GM21717 (cell line): Measurements from ENCODE around the gene ING3.

Experiments
- ATAC-seq: cut with Tn5 transposase; IDR thresholded peaks from one replicate; pipeline ENCODE4 v1.9.1; 2021; ENCODE audit warnings: mild to moderate bottlenecking, moderate library complexity; ENCODE audit not compliant: unreplicated experiment

Gene ING3

DNA sequence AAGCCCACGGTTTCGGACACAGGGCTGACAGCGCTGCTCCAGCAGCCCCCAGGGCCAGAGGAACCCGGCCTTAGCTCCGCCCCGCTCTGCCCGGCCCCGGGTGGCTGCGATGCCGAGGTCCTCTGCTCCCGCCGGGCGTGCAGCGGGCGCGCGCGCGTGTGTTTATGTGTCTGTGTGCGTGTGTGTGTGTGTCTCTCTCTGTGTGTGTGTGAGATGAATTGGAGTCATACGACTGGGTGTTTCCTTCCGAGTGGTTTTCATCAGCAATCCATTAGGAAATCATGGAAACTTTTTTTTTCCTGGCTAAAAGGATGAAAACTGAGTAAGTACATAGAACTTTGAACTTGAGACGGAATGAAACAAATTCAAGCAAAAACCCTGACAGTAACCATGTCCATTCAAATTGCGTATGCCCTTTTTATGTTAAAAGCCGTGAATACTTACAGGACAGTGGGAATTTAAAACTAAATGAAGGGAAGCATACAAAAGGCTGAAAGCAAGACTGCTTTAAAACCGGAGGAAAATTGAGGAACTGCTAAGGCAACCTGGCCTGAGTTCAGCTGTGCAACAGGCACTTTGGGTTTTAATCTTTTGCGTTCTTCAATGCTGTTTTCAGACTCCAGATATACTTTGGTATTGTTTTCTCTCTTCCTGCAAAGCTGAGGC lies 38.1 kb downstream of the ING3 start, which contains the start of gene CPED1:
CPED1 (plus strand) TSS at position 121 of the 666 bp plus-strand sequence. CDS start 911 bp downstream, outside the sequence.
- peak; percentile 62 for ATAC-seq

DNA sequence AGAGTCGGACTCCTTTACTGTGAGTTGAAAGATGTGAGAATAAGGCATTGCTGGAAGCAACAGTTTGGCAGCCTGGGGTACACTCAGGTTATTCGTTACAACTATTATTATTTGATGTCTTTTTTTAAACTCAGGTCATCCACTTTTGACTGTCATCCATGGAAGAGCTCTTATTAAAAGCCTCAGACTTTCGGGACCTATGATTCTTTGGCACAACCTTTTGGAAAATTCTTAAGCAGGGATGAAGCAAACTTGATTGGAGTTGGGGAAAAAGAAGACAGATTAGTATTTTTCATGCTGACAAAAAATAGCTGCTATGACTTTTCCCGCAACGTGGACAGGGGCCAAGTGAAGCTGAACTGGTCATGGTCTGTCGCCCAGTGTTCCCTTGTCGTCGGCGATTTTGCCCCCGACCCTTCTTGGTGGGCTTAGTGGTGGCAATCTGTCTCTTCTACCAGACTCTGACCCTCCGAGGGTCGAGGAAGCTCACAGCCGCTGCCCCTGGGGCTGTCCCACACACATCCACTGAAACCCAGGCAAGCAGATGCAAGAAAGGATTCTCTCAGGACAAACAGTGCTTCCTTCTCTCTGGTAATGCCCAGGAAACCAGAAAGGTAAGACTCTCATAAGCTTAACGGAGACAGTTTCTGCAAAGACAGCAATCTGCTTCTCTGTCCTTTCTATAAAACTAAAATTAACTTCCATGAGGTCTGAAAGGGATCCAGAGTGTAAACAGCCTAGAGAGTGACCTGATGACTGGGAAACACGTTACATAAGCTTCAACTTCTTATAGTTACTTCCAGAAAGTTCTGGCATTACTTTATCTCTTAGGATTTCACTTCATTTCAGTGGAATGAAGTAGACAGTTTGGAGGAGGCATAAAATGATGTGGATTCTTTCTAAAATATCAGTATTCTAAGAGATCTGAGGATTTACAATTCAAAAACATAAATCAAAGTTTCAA lies 39.0 kb downstream of the ING3 start:
- ATAC-seq = no peak

DNA sequence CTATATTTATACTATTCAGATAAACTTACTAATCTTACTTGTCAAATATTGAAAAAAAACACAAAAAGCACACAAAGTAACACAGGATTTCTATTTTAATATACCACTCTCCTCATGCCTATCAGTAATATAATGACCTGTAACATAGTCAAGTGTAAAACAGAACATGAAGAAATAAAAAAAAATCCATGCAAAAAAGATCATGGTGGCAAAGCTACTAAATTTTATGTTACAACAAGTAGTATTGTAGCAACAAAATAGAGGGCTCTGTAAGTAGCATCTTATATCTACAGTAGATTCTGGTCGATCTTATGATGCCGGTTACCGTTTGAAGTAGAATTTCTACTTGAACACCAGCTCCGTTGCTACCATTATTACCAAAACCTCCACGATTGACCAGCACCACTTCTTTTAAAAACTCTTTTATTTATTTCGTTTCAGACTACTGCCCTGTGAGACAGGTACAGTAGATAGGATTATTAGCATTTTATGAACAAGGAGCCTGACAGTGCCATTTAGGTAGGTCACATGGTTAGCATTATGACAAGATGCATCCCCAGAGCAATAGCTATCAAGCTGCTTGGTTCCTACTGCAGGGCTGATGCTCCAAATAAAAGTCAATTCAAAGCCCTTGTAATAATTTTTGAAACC lies 40.0 kb downstream of the ING3 start:
- peak; percentile 10 for ATAC-seq

DNA sequence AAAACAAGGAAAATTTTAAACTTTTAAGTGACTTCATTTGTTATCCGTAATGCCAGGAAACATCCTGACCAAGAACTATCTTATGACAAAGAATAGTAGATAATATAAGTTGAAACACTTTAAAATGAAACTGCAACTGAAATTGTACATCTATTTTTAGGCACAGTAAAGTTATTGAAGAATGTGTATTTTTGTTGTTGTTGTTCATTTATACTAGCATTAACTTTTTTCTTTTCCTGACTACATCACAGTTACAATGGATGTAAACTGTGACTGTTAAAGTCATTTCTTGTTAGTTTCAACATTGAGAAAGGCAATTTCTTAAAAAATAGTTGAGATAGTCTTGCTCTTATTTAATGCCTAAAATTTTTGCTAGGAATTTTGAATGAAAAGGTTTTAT lies 40.6 kb downstream of the ING3 start:
- ATAC-seq = peak; percentile 43

DNA sequence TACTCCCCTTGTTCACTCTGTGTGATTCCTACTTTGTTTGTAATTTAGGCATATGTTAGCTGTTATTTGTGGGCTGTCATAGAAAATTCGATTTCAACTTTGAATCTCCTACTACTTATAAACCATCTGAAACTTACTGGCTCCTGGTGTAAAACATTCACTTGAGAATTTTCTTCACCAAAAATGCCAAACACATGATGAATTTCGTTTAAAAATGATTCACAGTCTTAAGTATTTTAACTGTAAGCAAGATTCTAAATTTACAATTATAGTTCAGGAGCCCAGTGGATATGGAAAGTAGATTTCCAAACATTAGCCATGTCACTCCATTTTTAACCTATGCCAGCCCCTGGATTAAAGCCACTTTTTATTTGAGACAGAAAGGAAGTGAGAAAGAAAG lies 41.0 kb downstream of the ING3 start:
- ATAC-seq = no peak

DNA sequence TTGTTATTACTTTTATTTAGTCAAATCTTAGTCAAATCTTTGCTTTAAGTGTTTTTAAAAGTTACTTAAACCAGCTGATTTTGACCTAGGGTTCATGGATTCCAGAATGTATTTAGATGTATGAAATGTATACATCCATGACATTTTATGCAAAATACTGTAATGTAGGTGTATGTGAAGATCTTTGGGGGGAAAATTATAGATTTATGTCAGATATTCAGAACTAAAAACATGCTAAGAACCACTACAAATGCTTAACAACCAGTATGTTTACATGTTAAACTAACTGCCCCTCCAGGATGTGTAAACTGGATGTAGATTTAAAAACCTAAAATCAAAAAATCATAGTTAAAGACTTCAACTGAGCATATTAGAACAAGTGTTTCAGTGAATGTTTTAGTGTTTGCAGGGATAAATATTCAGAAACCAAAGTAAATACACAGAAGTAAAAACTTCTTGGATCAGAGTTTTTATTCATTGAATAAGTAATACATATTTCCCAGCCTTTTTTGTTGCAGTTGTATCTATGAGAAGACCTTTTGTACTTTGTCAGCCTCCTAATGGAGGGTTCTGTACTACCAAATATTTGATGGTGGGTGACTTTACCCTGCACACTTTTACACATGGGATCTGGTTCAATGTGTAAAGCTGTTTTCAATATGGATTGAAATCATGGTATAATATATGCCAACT lies 41.8 kb downstream of the ING3 start:
- no peak for ATAC-seq

DNA sequence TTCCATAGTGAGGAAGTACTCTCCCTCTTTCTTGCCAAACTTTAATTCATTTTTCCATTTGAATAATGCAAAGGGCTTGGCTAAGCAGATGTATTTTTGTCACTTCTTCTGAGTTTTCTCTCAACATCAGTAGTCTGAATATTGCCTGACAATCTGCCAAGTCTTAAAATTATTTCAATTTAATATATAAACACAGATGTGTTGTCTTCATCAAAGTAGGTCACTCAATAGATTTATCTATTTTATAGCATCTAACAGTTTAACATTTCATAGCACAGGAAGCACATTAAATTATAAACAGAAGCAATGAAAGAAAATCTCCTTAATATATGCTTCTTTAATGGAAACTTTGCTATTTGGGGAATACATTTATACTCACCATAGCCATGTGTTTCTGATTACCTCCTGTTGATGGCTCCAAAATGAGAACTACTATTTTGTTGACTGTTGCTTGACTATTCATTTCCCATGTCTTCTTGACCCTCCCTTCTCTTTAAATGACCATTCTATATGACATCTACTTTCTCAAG lies 42.5 kb downstream of the ING3 start:
- ATAC-seq = no peak

DNA sequence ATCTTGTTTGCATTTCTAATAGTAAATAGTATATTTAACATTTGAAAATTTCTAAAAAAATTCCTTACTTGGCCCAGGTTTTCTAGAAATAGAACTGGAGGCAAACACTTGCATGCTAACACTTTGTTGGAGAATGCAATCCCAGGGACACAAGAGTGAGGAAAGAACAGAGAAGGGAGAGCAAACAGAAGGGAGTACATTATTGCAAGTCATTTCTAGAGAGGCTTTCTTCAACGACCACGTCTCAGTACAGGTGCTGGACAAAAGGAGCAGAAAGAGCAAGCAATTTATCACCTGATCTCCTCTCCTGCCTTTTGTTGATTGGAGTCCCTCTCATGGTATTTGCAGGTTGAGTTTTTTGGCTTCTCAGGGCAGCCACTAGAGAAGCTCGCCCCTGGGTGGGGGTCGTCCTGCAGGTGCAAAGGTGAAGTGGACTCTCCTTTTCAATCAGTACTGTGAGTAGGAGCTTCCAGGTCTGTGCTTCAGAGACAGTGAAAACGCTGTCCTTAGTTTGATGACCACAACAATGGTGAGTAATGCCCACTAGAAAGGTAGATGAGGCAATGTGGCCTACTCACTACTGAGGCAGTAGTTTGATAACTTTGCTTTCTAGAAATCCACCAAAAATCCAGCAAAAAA lies 43.1 kb downstream of the ING3 start:
- no peak for ATAC-seq

DNA sequence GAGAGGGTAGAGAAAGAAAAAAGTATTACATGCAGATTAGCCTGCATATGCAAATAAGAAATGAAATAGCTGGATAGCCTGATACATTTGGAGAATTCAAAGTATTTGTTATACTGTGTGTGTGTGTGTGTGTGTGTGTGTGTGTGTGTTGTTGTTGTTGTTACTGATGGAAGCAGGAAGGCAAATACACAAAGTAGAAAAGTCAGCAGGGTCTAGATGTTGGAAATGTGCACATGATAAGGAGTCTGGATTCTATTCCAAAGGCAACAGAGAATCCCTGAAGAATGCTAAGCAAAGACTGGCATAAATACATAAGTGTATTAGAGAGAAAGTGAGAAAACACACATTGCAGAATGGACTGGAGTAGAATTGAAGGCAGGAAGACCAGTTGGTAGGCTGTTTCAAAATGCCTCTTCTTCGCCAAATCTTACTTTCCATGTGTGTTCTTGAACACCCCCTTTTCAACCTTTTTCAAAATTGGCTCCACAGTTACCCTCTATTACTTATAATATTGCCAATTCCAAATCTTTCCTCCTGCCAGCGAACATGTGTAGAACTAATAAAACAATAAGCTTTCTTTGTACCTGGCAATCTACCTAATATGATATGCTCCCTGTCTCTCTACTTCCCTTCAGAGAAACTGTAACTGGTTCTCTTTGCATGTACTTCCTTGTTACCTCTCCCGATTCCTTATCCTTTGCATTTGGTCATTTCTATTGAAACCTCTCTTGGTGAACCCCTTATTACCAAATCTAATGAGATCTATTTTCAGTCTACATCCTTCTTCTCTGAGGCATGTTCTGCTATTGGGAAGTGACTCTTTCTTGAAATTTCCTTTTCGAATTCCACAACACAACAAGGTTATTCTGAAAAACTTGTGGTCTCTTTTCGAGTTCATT lies 44.2 kb downstream of the ING3 start:
- ATAC-seq = no peak

DNA sequence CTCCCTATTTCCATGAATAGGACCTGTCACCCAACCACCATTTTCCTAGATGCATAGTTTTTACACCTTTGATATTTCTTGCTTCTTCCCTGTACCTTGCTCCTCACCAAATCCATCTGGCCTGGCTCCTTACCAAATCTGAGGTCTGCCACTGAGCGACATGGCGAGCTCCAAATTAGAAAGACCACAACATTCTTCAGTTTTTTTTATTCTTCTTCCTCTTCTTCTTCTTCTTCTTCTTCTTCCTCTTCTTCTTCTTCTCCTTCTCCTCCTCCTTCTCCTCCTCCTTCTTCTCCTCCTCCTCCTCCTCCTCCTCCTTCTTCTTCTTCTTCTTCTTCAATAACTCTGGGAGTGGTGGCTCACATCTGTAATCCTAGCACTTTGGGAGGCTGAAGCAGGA lies 45.1 kb downstream of the ING3 start:
- no peak for ATAC-seq

DNA sequence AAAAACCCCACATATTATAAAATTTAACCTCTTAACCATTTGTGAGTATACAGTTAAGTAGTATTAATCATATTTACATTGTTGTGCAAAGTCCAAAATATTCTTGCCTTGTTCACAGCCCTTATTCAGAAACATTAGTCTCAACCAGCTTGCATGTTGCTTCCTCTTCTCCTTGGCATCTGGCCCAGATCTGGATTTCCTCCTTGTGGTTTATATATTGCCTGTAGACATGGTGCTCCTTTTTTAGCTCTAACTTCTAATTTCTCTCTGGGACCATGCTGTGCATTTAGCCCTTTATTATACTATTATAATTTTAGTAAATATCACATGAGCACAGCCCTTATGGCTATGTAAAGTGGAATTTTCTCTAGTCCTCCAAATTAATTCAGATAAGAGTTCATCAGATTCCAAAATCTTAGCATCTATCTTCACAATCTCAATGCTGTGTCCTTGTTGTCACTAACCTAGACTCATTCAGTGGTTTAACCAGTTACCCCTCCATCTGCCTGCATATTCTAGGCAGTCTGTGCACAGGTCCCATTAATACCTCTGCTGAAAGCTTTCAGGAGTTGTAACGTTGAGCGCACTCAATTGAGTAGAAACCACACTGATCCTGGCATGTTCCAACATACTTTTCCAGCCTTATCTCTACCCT lies 45.9 kb downstream of the ING3 start:
- no peak for ATAC-seq

DNA sequence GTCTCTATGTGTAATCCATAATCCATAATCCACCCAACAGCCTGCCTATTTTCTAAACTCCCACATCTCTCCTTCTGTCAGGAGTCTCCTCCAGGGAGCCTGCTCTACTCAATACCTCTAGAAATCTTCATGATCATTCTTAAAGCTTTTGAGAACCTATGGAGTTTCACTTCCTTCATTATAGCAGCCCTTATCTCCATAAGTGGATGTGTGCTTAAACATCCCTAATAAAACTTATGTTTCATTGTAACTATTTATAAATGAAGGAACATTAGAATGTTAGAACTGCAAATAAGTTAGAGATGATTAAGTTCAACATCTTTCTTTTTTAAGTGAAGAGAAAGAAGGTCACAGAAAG lies 46.4 kb downstream of the ING3 start:
- ATAC-seq = no peak

DNA sequence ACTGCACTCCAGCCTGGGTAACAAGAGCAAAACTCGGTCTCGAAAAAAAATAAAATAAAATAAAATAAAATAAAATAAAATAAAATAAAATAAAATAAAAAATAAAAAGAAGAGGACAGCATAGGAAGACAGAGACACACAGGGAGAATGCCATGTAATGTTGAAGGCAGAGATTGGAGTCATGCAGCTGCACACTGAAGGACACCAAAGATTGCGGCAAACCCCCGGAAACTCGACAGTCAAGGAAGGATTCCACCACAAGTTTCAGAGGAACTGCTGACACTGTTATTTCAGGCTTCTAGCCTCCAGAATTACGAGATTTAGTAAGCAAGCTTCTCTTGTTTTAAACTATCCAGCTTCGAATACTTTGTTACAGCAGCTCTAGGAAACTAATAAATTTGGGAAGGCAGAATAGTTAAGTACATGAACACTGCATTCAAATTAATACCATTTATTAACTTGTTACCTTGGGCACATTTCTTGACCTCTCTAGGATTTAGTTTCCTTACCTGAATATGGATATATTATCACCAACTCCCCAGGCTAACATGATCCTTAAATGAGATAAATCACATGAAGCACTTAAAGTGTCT lies 47.4 kb downstream of the ING3 start:
- no peak for ATAC-seq

DNA sequence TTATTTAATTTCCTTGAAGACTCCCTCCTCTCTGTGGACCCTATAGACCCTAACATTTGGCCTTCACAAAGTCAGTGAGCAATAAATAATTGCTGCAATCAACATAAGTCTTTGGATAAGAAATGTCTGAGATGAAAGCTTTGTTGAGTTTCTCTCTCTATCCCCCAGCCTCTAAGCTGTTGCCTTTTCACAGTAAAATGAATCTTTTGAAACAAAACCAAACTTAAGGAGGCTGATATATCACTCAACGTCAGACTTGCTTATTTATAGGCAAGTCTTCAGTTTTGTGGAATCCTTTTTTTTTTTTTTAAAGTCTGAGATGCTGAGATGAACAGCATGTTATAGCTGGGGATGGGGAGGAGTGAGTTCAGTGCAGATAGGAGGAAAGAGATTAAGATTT lies 47.9 kb downstream of the ING3 start:
- no peak for ATAC-seq

DNA sequence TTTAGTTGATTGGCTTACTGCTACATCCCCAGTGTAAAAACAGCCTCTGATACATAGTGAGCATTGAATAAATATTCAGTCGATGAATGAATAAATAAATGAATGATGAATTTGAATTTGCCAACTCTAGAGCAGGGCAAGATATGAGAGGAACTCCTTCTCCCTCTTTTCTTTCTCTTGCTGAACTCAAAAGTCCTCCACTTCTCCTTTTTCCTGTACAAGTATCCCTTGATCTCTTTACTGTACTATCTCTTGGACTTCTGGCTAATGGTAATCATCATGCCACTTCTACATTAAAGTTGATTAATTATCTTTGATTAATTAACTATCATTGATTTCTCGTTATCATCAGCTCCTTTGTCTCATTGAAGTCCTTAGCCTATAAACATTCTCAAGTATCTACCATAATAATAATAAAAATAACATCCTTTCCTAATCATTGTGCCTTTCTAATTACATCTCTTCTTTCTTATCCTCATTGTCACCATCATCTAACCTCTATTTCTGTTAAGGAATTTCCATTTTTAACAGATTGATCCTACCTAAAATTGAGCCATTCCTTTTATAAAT lies 48.5 kb downstream of the ING3 start:
- ATAC-seq = no peak

DNA sequence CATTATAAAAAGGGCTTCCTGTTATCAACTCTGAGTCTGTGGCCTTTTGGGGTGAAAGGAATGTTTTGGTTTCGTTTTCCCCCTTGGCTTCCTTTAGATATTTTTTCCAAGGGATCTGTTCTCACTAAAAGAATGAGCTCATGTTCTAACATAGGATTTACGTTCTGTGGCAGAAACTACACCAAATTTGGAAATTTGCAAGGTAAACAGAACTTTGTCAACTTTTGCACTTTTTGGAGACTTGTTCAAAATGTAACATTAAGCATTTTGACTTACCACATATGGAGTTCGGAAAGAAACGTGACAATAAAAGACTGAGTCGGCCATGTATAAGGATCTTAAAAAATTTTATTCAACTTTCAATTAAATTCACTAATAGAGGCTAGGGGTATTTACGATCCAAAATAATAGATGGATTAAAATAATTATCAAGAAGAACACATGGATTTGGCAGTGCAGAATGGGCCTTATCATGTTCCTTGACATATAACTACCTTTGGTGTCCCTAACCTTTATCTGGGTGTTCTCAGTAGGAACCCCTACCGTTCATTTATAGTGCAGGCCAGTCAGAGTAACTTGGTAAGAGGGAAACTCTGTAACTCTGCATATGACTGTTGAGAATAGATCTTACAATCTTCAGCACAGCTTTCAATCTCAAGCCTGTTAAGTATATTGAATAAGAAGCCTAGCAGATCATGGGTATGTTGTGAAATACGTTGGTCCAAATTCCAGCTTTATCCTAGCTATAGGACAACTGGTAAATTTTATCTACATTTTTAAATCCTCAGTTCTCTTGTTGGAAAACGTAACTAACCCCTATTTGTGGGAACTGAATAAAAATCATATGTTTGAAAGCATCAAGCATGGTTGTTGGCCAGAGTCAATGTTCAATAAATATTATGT lies 49.8 kb downstream of the ING3 start:
- ATAC-seq = no peak
